AG10803 (cell line): ENCODE data around the gene ALKBH3.

Source experiments
- DNase-seq: peaks from one replicate; pipeline ENCODE4 v3.0.0; 2010; ENCODE audit warnings: low read depth
- H3K4me3 ChIP-seq: 2 replicates; pipeline ENCODE4 v1.5.1; 2011; ENCODE audit warnings: mild to moderate bottlenecking, low read length, control low read depth
- TF ChIP-seq, protein P1 (sequence below): conservative IDR thresholded peaks from 2 replicates; pipeline ENCODE4 v1.5.1; 2011; ENCODE audit warnings: mild to moderate bottlenecking, low read length, control low read depth, inconsistent platforms

Gene ALKBH3

DNA sequence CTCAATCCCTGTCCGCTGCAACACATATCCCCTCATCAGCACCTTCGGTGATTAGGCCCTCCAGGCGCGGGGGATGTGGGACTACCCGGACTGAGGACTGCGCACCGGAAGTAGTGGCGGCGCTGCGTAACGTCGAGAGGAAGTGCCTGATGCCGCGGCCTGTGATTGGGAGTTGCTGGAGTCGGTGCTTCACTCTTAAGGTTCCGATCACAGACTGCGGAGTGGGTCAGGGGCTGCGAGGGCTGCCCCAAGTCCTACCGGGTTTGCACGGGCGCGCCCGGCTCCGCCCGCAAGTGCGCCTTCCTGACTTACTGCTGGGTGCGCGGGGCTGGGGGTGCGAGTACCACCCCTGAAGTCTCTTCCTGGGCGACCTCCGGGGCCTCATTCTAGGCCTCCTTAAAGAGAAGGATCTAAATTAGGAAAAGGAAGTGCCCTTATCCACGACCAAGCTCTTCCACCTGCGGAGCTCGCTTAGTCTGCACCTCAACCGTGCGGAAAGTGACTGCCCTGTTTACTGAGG is at the start of gene ALKBH3:
ALKBH3 (plus strand) TSS at position 192 of the 520 bp plus-strand sequence. CDS start 1,822 bp downstream, outside the sequence.
- peak; percentile 95 for DNase-seq
- TF ChIP-seq, protein P1, sequence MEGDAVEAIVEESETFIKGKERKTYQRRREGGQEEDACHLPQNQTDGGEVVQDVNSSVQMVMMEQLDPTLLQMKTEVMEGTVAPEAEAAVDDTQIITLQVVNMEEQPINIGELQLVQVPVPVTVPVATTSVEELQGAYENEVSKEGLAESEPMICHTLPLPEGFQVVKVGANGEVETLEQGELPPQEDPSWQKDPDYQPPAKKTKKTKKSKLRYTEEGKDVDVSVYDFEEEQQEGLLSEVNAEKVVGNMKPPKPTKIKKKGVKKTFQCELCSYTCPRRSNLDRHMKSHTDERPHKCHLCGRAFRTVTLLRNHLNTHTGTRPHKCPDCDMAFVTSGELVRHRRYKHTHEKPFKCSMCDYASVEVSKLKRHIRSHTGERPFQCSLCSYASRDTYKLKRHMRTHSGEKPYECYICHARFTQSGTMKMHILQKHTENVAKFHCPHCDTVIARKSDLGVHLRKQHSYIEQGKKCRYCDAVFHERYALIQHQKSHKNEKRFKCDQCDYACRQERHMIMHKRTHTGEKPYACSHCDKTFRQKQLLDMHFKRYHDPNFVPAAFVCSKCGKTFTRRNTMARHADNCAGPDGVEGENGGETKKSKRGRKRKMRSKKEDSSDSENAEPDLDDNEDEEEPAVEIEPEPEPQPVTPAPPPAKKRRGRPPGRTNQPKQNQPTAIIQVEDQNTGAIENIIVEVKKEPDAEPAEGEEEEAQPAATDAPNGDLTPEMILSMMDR: no peak
- peak within 1 kb of the TSS; percentile 98 for H3K4me3 ChIP-seq

DNA sequence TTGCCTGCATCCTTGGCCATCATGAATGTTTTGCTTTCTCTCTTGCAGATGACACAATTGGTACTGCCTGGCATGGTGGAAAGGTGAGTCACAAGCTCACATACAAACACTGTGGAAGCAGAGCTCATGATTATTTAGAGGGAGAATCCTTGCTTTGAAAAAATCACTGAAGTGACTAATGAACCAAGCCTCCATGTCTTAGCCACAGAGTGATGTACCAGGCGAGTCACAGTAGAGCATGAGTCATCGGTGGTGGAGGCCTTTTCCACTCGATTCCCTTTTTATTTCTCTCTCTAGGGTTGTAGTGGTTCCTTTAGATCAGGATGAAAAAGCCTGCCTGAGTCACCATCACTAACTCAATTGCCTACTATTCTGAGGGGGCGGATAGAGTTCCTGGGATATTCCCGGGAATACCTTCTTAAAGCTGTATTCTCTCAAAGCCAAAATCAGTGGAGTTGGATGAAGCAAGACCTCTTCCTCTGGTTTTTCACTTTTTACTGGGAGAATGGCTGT is 49.6 kb upstream of the ALKBH3 start:
- DNase-seq: peak; percentile 99
- TF ChIP-seq, protein P1: 0 out of 2 replicates have a peak, but pooled peaks have one; percentile 2
- no peak overlapping the region for H3K4me3 ChIP-seq

DNA sequence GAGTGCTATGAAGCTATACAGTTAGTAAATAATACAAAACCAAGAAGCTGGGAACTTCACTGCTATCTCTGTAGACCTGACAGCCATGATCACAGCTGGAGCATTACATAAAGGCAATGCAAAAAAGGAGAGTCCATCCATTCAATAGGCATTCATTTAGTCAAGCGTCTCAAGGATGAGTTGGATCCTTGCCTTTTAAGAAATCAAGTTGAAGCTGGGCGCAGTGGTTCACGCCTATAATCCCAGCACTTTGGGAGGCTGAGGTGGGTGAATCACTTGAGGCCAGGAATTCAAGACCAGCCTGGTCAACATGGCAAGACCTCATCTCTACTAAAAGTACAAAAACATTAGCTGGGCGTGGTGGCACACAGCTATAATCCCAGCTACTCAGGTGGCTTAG is 48.1 kb upstream of the ALKBH3 start:
- DNase-seq: no peak

DNA sequence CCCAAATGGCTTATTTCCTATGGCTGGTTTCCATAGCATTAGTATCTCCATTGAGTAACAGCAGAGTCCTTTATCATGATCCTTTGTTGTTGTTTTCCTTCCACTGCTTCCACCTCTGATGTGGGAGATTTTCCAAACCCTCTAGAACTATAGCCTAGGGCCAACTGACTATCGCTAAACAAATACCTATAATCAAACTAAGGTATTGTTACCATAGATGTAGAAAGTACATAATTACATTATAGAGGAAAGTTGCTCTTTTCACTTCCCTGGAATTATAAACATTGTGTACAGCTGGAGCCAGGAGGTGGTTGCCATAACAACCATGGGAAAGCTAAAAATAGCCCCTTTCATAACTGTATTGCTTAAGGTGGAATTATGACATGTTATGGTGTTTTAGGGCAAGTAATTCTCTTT is 47.0 kb upstream of the ALKBH3 start:
- TF ChIP-seq, protein P1: no peak
- H3K4me3 ChIP-seq: no peak overlapping the region
- DNase-seq: peak; percentile 71

More for the DNA sequence above, 48.1 kb upstream of the ALKBH3 start:
- TF ChIP-seq, protein P1: no peak
- H3K4me3 ChIP-seq: no peak overlapping the region

DNA sequence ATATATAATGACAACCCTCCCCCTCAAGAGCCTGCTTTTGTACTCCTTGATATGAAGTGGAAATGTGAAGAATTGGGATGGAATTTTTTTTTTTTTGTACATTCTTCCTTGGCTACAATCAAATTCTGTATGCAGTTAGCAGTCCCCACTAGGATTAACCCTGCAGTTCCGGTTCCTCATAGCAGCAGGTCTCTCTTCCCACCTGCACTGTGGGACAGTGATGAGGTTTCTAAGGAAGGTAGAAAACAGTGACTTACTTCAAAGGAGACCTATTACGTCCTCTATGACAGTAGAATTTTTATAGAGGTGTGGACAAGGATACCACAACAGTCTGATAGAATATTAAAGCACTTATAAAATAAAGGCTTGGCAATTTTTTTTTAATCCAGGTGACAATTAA is 46.3 kb upstream of the ALKBH3 start:
- H3K4me3 ChIP-seq: no peak overlapping the region
- DNase-seq: no peak
- TF ChIP-seq, protein P1: no peak

DNA sequence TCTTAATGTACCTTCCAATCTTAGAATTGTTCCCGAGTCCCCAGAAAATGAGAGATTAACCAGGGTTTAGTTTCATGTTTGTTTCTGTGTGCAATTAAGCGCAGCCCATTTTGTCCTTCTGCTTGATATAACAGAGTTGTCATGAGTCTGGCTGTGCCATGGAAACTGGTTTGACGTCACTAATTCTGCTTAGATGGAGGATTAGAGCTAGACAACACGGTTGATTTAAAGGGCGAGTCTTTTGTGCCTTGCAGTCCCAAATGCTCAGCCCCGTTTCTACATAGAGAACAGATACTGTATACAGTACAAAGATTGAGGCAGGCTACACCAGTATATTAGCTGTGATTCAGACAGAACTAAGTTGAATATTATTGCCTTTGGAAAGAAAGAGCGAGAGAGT is 45.5 kb upstream of the ALKBH3 start:
- TF ChIP-seq, protein P1: no peak
- no peak for DNase-seq
- H3K4me3 ChIP-seq: no peak overlapping the region

DNA sequence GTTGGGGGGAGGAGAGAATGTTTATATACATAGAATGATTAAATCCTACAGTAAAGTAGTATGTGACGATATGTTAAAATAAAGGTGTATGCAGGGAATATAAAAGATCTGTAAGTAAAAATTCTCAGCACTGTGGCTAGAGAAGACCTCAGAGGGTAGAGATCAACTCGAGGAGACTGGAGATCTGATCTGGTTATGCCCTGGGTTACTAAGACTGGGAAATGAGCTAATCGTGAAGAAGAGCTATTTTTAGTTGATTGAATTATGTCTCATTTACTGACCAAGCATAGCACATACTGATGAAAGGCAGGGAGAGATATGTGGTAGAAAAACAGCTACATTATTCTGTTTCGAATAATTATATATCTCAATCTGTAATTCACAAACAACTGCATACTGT is 42.8 kb upstream of the ALKBH3 start:
- TF ChIP-seq, protein P1: no peak
- DNase-seq: no peak
- no peak overlapping the region for H3K4me3 ChIP-seq
